Fibroblast of the aortic adventitia (primary cell): ENCODE results near the gene CRB2. TPM values are rescaled to one million over a fixed set of nuclear protein-coding genes. Genes with fewer than 3 reads are reported as not detected.

ENCODE experiments used
- DNase-seq: peaks from one replicate; pipeline ENCODE4 v3.0.0-alpha.2; 2010; ENCODE audit warnings: low read depth
- H3K4me3 ChIP-seq: 2 replicates; pipeline ENCODE4 v1.5.1; 2011; ENCODE audit warnings: low read depth, mild to moderate bottlenecking, control low read depth, low read length, moderate library complexity
- total RNA-seq: library from RNA; depleted of rRNA; stranded (reverse); fragments of >200 nt; gene quantifications from 2 replicates; pipeline ENCODE4 v1.2.3, GENCODE V29; 2012; ENCODE audit warnings: low replicate concordance
- TF ChIP-seq, protein P1 (sequence below): IDR thresholded peaks from 2 replicates; pipeline ENCODE4 v1.5.1; 2011; ENCODE audit warnings: mild to moderate bottlenecking, low read length, control low read depth, inconsistent platforms; ENCODE audit not compliant: insufficient read depth

Gene CRB2
- total RNA-seq, 1 donor, result not detected

GRCh38 chr9:123406016-123406415, 50.0 kb downstream of the CRB2 start:
- no peak overlapping the region for H3K4me3 ChIP-seq
- DNase-seq, result no peak
- TF ChIP-seq, protein P1, sequence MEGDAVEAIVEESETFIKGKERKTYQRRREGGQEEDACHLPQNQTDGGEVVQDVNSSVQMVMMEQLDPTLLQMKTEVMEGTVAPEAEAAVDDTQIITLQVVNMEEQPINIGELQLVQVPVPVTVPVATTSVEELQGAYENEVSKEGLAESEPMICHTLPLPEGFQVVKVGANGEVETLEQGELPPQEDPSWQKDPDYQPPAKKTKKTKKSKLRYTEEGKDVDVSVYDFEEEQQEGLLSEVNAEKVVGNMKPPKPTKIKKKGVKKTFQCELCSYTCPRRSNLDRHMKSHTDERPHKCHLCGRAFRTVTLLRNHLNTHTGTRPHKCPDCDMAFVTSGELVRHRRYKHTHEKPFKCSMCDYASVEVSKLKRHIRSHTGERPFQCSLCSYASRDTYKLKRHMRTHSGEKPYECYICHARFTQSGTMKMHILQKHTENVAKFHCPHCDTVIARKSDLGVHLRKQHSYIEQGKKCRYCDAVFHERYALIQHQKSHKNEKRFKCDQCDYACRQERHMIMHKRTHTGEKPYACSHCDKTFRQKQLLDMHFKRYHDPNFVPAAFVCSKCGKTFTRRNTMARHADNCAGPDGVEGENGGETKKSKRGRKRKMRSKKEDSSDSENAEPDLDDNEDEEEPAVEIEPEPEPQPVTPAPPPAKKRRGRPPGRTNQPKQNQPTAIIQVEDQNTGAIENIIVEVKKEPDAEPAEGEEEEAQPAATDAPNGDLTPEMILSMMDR, result no peak

GRCh38 chr9:123406691-123407216, 50.8 kb downstream of the CRB2 start:
- TF ChIP-seq, protein P1, result no peak
- no peak for DNase-seq

DNA sequence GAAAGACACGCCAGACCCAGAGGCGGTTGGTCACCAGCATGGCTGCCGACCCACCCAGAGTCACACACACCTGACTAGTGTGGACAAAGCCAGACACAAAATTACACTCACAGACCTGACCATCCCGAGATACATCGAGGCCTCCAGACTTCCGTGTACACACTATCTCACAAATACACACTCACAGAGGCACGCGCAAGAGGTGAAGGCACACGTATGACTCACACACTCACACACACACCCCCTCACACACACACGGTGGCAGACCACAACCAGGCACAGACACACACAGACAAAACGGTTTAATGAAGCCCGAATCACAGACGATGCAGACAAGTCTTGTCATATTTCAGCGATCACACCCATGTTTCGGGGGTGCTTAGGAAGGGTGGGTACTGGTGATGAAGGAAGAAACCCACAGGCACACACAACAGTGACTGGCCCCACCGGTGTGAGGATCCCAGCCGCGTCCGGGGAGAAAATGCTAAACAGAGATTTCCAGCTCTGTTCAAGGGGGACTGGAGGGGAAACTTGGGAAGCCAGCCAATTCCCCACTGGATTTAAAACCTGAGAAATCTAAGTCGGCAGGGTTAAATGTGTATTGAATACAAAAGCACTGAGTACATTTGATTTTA, 51.3 kb downstream of the CRB2 start:
- no peak overlapping the region for H3K4me3 ChIP-seq
- DNase-seq, result no peak
- TF ChIP-seq, protein P1, result no peak

More at GRCh38 chr9:123406691-123407216, 50.8 kb downstream of the CRB2 start:
- H3K4me3 ChIP-seq, result no peak overlapping the region

GRCh38 chr9:123408313-123409262, 52.6 kb downstream of the CRB2 start:
- TF ChIP-seq, protein P1, result no peak
- H3K4me3 ChIP-seq, result no peak overlapping the region
- DNase-seq, result no peak

GRCh38 chr9:123410281-123410910, 54.4 kb downstream of the CRB2 start:
- H3K4me3 ChIP-seq, result no peak overlapping the region
- no peak for DNase-seq
- TF ChIP-seq, protein P1, result no peak

DNA sequence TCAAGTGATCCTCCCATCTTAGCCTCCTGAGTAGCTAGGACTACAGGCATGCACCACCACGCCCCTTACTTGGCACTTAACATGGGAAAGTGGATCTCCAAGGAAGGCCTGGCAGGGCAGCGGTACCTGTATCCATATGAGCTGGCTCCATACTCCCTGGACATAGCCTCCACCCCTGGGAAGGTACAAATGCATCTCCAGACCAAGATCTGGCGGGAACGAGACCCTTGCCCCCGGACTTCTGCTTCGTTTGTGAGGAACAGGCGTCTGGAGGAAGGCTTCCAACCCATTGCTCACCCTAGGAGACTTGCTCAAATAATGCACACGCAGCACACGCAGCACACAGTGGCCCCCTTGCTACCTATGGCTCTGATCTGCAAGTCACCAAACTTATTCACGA, 55.2 kb downstream of the CRB2 start:
- H3K4me3 ChIP-seq, result no peak overlapping the region
- DNase-seq, result no peak
- TF ChIP-seq, protein P1, result no peak
